Endothelial cell of umbilical vein (primary cell): ENCODE measurements around the gene CNTNAP2. TPM values are rescaled to one million over a fixed set of nuclear protein-coding genes. Genes with fewer than 3 reads are reported as not detected.

Experiments
- BruUV-seq: library from RNA; stranded (reverse); fragments of 400-500 nt; replicated peaks from 2 replicates; lab custom pipeline; 2021; lab: Mats Ljungman, UMichigan
- CTCF ChIA-PET: fragments of 300-600, 350-600 bp; sonication (Branson Sonifier 250); formaldehyde crosslinking; loops from one replicate; lab custom pipeline; 2021; ENCODE audit warnings: antibody characterized with exemption, inconsistent platforms; lab: Charles Lee
- POLR2A ChIA-PET: fragments of 300-600, 350-600 bp; sonication (Branson Sonifier 250); formaldehyde crosslinking; loops from one replicate; lab custom pipeline; 2021; ENCODE audit warnings: antibody characterized with exemption, inconsistent platforms; lab: Charles Lee
- DNase-seq: peaks from one replicate; pipeline ENCODE4 v3.0.0-alpha.2; 2011; ENCODE audit warnings: low read depth, low spot score
- FAIRE-seq: peaks from 2 replicates; lab custom pipeline; 2011; peaks lifted over from hg19 to GRCh38; lab: Jason Lieb, UNC
- H2AFZ ChIP-seq: 2 replicates; pipeline ENCODE4 v1.6.0; 2012; ENCODE audit warnings: low read depth, low read length, control low read depth, inconsistent platforms
- H3K27ac ChIP-seq: 2 replicates; pipeline ENCODE4 v1.5.1; 2011; ENCODE audit warnings: low read depth, mild to moderate bottlenecking, control low read depth, low read length, moderate library complexity; ENCODE audit not compliant: insufficient read depth
- H3K27me3 ChIP-seq, 2 experiments: 2 replicates each; pipeline versions ENCODE4 v1.6.0 to v1.6.1; 2011; ENCODE audit warnings: low read length in 2 of 2, mixed read lengths in 1 of 2; ENCODE audit not compliant: control insufficient read depth in 2 of 2, insufficient read depth in 2 of 2
- H3K36me3 ChIP-seq, 2 experiments: 2 replicates in 1 of 2; 3 replicates in 1 of 2; pipeline ENCODE4 v1.5.1; 2011; ENCODE audit warnings: low read length in 2 of 2, mild to moderate bottlenecking in 1 of 2, moderate library complexity in 1 of 2; ENCODE audit not compliant: control insufficient read depth in 2 of 2, insufficient read depth in 2 of 2; ENCODE audit errors: extremely low read depth in 1 of 2
- H3K4me1 ChIP-seq: 3 replicates; pipeline ENCODE4 v1.5.1; 2011; ENCODE audit warnings: mild to moderate bottlenecking, low read length; ENCODE audit not compliant: control insufficient read depth, insufficient read depth; ENCODE audit errors: extremely low read depth
- H3K4me2 ChIP-seq: 2 replicates; pipeline ENCODE4 v1.6.1; 2011; ENCODE audit warnings: low read length, control low read depth, mixed read lengths; ENCODE audit not compliant: insufficient read depth
- H3K4me3 ChIP-seq, 3 experiments: fragments of 200-600 bp in 1 of 3; sonication (generic), shearing (Covaris generic) in 1 of 3; replicated peaks in 1 of 3; 2 replicates each; pipeline ENCODE4 v1.5.1; 2011 to 2016; ENCODE audit warnings: control low read depth in 3 of 3, low read length in 3 of 3, mild to moderate bottlenecking in 2 of 3, inconsistent platforms in 1 of 3, low read depth in 1 of 3, moderate library complexity in 1 of 3; ENCODE audit not compliant: insufficient read depth in 1 of 3
- H3K79me2 ChIP-seq: 2 replicates; pipeline ENCODE4 v1.6.0; 2012; ENCODE audit warnings: low read length, inconsistent platforms; ENCODE audit not compliant: control insufficient read depth, insufficient read depth
- H3K9ac ChIP-seq: replicated peaks from 2 replicates; pipeline ENCODE3; 2011; ENCODE audit warnings: low read length, control low read depth; ENCODE audit not compliant: insufficient read depth; ENCODE audit errors: extremely low read depth
- H3K9me1 ChIP-seq: replicated peaks from 3 replicates; pipeline ENCODE4 v1.6.0; 2011; ENCODE audit warnings: mild to moderate bottlenecking, low read length; ENCODE audit not compliant: control insufficient read depth, insufficient read depth; ENCODE audit errors: extremely low read depth
- H3K9me3 ChIP-seq: replicated peaks from 2 replicates; pipeline ENCODE4 v1.5.1; 2012; ENCODE audit warnings: low read length, inconsistent platforms; ENCODE audit not compliant: control insufficient read depth, insufficient read depth
- H4K20me1 ChIP-seq: replicated peaks from 2 replicates; pipeline ENCODE3; 2011; ENCODE audit warnings: mild to moderate bottlenecking, low read length; ENCODE audit not compliant: control insufficient read depth, insufficient read depth; ENCODE audit errors: extremely low read depth
- EZH2 ChIP-seq: IDR thresholded peaks from 2 replicates; pipeline ENCODE4 v1.6.1; 2012; ENCODE audit warnings: borderline replicate concordance, low read depth, mild to moderate bottlenecking, moderate library complexity, low read length, inconsistent platforms; ENCODE audit not compliant: severe bottlenecking
- FOS ChIP-seq: IDR thresholded peaks from 2 replicates; pipeline ENCODE4 v1.6.1; 2011; ENCODE audit warnings: mild to moderate bottlenecking, low read length, moderate library complexity, borderline replicate concordance; ENCODE audit not compliant: insufficient read depth
- GATA2 ChIP-seq: IDR thresholded peaks from 2 replicates; pipeline ENCODE4 v1.7.0; 2011; ENCODE audit warnings: low read depth, mild to moderate bottlenecking, moderate library complexity, mixed read lengths, low read length; ENCODE audit not compliant: insufficient read length, insufficient read depth
- JUN ChIP-seq: IDR thresholded peaks from 2 replicates; pipeline ENCODE4 v1.6.1; 2011; ENCODE audit warnings: borderline replicate concordance, low read depth; ENCODE audit not compliant: insufficient read length, insufficient read depth
- MYC ChIP-seq: IDR thresholded peaks from one replicate; pipeline ENCODE4 v1.6.1; 2011; ENCODE audit warnings: mild to moderate bottlenecking, low read depth, low read length
- POLR2A ChIP-seq: IDR thresholded peaks from 2 replicates; pipeline ENCODE4 v1.6.1; 2012; ENCODE audit warnings: low read depth, mild to moderate bottlenecking, control low read depth, low read length
- POLR2AphosphoS5 ChIP-seq: IDR thresholded peaks from 2 replicates; pipeline ENCODE4 v1.6.1; 2012; ENCODE audit warnings: low read depth, mild to moderate bottlenecking, control low read depth, low read length, moderate library complexity; ENCODE audit not compliant: insufficient read depth
- dilution Hi-C: fragments of 300-500 bp; cut with MboI; formaldehyde crosslinking; loops from one replicate; pipeline ENCODE4 v1.15.0; 2019; ENCODE audit warnings: low sequenced_read_pairs; ENCODE audit not compliant: extremely low pct_ligation_motif_present
- intact Hi-C: fragments of 100-400 bp; cut with micrococcal nuclease; formaldehyde crosslinking; loops from one replicate; pipeline ENCODE4 v1.10.0; 2022
- polyA plus RNA-seq, 4 experiments: library from polyadenylated mRNA; depleted of rRNA in 3 of 4; stranded (reverse) in 3 of 4; unstranded in 1 of 4; fragments of >200 nt; gene quantifications; 2 replicates each; pipeline versions ENCODE4 v1.2.1 to v1.2.3, GENCODE V29; 2011 to 2012; ENCODE audit warnings: missing spikeins in 1 of 4
- total RNA-seq: library from RNA; stranded (reverse); gene quantifications from 2 replicates; pipeline ENCODE4 v1.2.3, GENCODE V29; 2021
- TF ChIP-seq, protein P1 (sequence below): IDR thresholded peaks from 2 replicates; pipeline ENCODE4 v1.6.1; 2011; ENCODE audit not compliant: insufficient read depth, insufficient read length
- TF ChIP-seq, protein P2 (sequence below), 2 donors: IDR thresholded peaks; 1 replicate in 1 of 2; 2 replicates in 1 of 2; pipeline ENCODE4 v1.5.1; 2011; ENCODE audit warnings: low read length in 2 of 2, mild to moderate bottlenecking in 2 of 2, moderate library complexity in 2 of 2, control low read depth in 1 of 2, inconsistent platforms in 1 of 2, low read depth in 1 of 2; ENCODE audit not compliant: insufficient read depth in 1 of 2; ENCODE audit errors: extremely low read depth in 1 of 2

The CNTNAP2 gene
- total and polyA plus RNA-seq, 2 donors (not counting 3 experiments of a cell fraction or from before 2014, with no cell fraction given) = not detected

DNA sequence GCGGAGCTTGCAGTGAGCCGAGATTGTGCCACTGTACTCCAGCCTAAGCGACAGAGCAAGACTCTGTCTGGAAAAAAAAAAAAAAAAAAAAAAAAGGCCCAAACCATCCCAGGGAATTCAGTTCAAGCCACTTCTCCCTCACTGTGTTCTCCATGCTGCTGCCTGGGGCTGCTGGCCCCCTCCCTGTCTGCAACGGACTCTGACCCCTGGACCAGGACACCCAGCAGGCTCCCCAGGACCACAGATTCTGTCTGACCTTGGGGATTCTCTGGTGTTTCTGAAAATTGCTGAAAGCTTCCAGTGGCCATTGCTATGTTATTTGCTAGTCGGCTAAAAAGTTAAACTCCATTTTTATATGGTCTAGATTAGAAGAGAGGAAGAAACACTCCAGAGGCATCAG lies 2212.3 kb downstream of the CNTNAP2 start:
- H3K9ac ChIP-seq = no peak overlapping the region
- intact Hi-C loops = no loop called here
- peaks cover 7% of the 10 kb centered on the region for H3K9me3 ChIP-seq
- ChIA-PET CTCF (no interaction called here), POLR2A (no interaction called here)
- no peak overlapping the region for H3K4me2 ChIP-seq
- no peak for FAIRE-seq
- H3K9me1 ChIP-seq = no peaks in the 10 kb centered on the region
- H3K27ac ChIP-seq = no peak overlapping the region
- BruUV-seq = no TSS peak
- no peak for DNase-seq
- no peaks in the 10 kb centered on the region for H3K4me1 ChIP-seq
- no peak for TF ChIP-seq MYC
- TF ChIP-seq POLR2AphosphoS5 = no peak
- TF ChIP-seq, protein P1, sequence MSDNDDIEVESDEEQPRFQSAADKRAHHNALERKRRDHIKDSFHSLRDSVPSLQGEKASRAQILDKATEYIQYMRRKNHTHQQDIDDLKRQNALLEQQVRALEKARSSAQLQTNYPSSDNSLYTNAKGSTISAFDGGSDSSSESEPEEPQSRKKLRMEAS = no peak
- no peak for TF ChIP-seq GATA2
- no peak for TF ChIP-seq EZH2
- TF ChIP-seq POLR2A = no peak
- TF ChIP-seq, protein P2, sequence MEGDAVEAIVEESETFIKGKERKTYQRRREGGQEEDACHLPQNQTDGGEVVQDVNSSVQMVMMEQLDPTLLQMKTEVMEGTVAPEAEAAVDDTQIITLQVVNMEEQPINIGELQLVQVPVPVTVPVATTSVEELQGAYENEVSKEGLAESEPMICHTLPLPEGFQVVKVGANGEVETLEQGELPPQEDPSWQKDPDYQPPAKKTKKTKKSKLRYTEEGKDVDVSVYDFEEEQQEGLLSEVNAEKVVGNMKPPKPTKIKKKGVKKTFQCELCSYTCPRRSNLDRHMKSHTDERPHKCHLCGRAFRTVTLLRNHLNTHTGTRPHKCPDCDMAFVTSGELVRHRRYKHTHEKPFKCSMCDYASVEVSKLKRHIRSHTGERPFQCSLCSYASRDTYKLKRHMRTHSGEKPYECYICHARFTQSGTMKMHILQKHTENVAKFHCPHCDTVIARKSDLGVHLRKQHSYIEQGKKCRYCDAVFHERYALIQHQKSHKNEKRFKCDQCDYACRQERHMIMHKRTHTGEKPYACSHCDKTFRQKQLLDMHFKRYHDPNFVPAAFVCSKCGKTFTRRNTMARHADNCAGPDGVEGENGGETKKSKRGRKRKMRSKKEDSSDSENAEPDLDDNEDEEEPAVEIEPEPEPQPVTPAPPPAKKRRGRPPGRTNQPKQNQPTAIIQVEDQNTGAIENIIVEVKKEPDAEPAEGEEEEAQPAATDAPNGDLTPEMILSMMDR (IDR thresholded peaks at IDR 0.05; ENCODE audit: extremely low read depth in 1 of 2, insufficient read depth in 1 of 2, low read depth in 1 of 2, low read length in 2 of 2) = no peak
- TF ChIP-seq JUN = no peak
- TF ChIP-seq FOS = no peak
- H3K79me2 ChIP-seq = no peaks in the 10 kb centered on the region
- no peak overlapping the region for H2AFZ ChIP-seq
- H3K27me3 ChIP-seq = no peaks in the 10 kb centered on the region
- no peaks in the 10 kb centered on the region for H3K36me3 ChIP-seq
- dilution Hi-C loops = no loop called here
- H4K20me1 ChIP-seq = no peaks in the 10 kb centered on the region
- no peak overlapping the region for H3K4me3 ChIP-seq
